Measurements from ENCODE around the gene ANKDD1B. TPM values are rescaled to one million over a fixed set of nuclear protein-coding genes. Genes with fewer than 3 reads are reported as not detected.
"Not testable (repeated sequence)": the region's sequence is repeated elsewhere in the genome, so short reads cannot be mapped to it uniquely, and the experiment has no call there.

The ANKDD1B gene
- total RNA-seq, 4 donors from 2014 or later, result 0.45 to 2.2 (median 1.8) TPM

DNA sequence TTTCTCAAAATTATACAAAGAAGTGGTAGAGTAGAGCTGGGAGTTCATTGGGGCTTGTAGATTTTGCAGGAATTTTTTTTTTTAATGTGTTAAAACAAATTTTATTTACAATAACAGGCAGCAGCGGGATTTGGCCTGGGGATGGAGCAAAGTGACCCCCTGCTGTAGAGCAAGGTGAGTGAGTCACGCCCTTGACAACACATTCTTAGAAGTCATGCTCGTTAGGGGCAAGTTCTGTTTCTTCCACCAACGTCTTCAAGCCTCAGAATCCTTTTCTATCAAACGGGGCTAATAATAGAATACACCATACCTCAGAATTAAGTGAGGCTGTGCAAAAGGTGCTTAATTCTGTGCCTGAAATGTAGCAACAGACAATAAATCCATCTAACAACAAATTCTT is 1.1 kb upstream of the ANKDD1B start:
- DNase-seq (ENCODE audit: low spot score in 2 of 2), result no peak
- no peaks in the 10 kb centered on the region for H3K27me3 ChIP-seq
- no peaks in the 10 kb centered on the region for H3K9me3 ChIP-seq
- H3K4me3 ChIP-seq, result no peak overlapping the region
- no peak for TF ChIP-seq EP300 (IDR thresholded peaks at IDR 0.05)
- TF ChIP-seq, protein P1, sequence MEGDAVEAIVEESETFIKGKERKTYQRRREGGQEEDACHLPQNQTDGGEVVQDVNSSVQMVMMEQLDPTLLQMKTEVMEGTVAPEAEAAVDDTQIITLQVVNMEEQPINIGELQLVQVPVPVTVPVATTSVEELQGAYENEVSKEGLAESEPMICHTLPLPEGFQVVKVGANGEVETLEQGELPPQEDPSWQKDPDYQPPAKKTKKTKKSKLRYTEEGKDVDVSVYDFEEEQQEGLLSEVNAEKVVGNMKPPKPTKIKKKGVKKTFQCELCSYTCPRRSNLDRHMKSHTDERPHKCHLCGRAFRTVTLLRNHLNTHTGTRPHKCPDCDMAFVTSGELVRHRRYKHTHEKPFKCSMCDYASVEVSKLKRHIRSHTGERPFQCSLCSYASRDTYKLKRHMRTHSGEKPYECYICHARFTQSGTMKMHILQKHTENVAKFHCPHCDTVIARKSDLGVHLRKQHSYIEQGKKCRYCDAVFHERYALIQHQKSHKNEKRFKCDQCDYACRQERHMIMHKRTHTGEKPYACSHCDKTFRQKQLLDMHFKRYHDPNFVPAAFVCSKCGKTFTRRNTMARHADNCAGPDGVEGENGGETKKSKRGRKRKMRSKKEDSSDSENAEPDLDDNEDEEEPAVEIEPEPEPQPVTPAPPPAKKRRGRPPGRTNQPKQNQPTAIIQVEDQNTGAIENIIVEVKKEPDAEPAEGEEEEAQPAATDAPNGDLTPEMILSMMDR (IDR thresholded peaks at IDR 0.05), result no peak
- no peak for TF ChIP-seq POLR2AphosphoS5 (IDR thresholded peaks at IDR 0.05)
- TF ChIP-seq POLR2A (IDR thresholded peaks at IDR 0.05), result no peak
- WGBS, result 89% methylated on average over 5 of the region's 5 CpGs
- no peak overlapping the region for H3K27ac ChIP-seq
- H3K36me3 ChIP-seq, result no peaks in the 10 kb centered on the region
- H3K4me1 ChIP-seq, result peaks cover 20% of the 10 kb centered on the region

DNA sequence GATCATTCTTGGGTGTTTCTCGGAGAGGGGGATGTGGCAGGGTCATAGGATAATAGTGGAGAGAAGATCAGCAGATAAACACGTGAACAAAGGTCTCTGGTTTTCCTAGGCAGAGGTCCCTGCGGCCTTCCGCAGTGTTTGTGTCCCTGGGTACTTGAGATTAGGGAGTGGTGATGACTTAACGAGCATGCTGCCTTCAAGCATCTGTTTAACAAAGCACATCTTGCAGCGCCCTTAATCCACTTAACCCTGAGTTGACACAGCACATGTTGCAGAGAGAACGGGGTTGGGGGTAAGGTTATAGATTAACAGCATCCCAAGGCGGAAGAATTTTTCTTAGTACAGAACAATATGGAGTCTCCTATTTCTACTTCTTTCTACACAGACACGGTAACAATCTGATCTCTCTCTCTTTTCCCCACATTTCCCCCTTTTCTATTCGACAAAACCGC is 368 bp upstream of the ANKDD1B start:
- peaks cover 20% of the 10 kb centered on the region for H3K4me1 ChIP-seq
- not testable (repeated sequence) for H3K27ac ChIP-seq; H3K36me3 ChIP-seq; H3K27me3 ChIP-seq; DNase-seq (ENCODE audit: low spot score in 2 of 2); H3K9me3 ChIP-seq
- H3K4me3 ChIP-seq, result peak overlapping the region; percentile 75
- WGBS, result 25% methylated on average over 11 of the region's 11 CpGs

DNA sequence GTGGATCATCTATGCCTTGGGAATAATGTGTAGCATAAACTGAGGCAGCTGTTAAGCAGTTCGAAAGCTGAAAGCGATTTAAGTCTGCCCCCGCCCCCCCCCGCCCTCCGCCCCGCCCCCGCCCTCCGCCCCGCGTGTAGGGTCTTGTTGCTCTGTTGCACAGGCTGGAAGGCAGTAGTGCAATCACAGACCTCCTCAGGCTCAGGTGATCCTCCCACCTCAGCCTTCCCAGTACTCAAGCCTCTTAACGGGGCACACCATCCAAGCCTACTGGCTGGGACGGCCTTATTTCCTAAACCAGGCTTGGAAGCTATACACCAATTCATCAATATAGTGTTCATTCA is 945 bp downstream of the ANKDD1B start:
- no peak for DNase-seq (ENCODE audit: low spot score in 2 of 2)
- TF ChIP-seq, protein P1 (IDR thresholded peaks at IDR 0.05), result no peak
- TF ChIP-seq EP300 (IDR thresholded peaks at IDR 0.05) (no peak), POLR2AphosphoS5 (IDR thresholded peaks at IDR 0.05) (no peak), POLR2A (IDR thresholded peaks at IDR 0.05) (no peak)
- WGBS, result 14% methylated on average over 5 of the region's 12 CpGs
- H3K9me3 ChIP-seq, result no peaks in the 10 kb centered on the region
- no peaks in the 10 kb centered on the region for H3K36me3 ChIP-seq
- no peak overlapping the region for H3K27ac ChIP-seq
- H3K27me3 ChIP-seq, result no peaks in the 10 kb centered on the region
- peaks cover 27% of the 10 kb centered on the region for H3K4me1 ChIP-seq
- H3K4me3 ChIP-seq, result peak overlapping the region; percentile 75

DNA sequence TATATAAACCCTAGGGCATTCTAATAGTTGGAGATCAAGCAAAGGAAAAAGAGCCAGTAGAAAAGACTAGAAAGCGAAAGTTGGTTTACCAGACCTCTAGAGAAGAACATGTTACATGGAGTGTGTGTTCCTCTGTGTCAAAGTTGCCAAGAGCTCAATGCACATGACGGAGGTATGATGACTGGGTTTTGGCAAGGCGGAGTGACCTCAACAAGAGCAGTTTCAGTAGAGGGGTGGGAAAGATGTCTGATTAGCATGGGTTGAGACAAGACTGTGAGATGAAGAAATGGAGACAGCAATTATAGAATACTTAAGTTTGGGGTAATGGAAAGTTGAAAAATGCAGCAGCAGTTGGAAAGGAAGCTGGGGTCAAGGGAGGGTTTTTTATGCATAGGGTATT is 1.6 kb downstream of the ANKDD1B start:
- no peaks in the 10 kb centered on the region for H3K9me3 ChIP-seq
- 81% methylated on average over 3 of the region's 3 CpGs for WGBS
- no peaks in the 10 kb centered on the region for H3K36me3 ChIP-seq
- H3K4me3 ChIP-seq, result no peak overlapping the region
- H3K27ac ChIP-seq, result no peak overlapping the region
- H3K27me3 ChIP-seq, result no peaks in the 10 kb centered on the region
- no peak for DNase-seq (ENCODE audit: low spot score in 2 of 2)
- peaks cover 34% of the 10 kb centered on the region for H3K4me1 ChIP-seq
- TF ChIP-seq EP300 (IDR thresholded peaks at IDR 0.05), result no peak
- TF ChIP-seq, protein P1 (IDR thresholded peaks at IDR 0.05), result no peak
- TF ChIP-seq POLR2A (IDR thresholded peaks at IDR 0.05), result no peak
- TF ChIP-seq POLR2AphosphoS5 (IDR thresholded peaks at IDR 0.05), result no peak

DNA sequence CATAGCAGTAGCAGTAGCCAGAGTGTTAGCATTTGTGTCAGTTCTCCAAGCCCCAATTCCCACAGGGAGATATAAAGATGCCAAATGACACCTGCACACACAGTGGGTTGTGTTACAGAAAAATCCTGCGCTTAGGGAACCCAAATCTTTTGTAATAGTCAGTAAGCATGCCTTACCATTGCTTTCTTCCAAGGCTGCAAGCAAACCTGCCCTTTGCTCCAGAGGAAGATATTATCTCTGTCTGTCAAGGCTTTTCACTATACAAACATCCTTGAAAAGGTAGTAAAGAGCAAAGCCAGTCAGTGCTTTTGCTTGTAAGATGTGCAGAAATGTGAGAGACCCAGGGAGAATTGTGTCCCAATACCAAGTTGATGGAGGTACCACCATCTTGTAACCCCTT is 2.9 kb downstream of the ANKDD1B start:
- no peaks in the 10 kb centered on the region for H3K27me3 ChIP-seq
- TF ChIP-seq EP300 (IDR thresholded peaks at IDR 0.05), result no peak
- TF ChIP-seq POLR2A (IDR thresholded peaks at IDR 0.05), result no peak
- TF ChIP-seq, protein P1 (IDR thresholded peaks at IDR 0.05), result no peak
- no peak for TF ChIP-seq POLR2AphosphoS5 (IDR thresholded peaks at IDR 0.05)
- no peak overlapping the region for H3K4me3 ChIP-seq
- peaks cover 34% of the 10 kb centered on the region for H3K4me1 ChIP-seq
- 85% methylated on average over 1 of the region's 1 CpG for WGBS
- H3K36me3 ChIP-seq, result no peaks in the 10 kb centered on the region
- H3K27ac ChIP-seq, result no peak overlapping the region
- no peaks in the 10 kb centered on the region for H3K9me3 ChIP-seq
- no peak for DNase-seq (ENCODE audit: low spot score in 2 of 2)

DNA sequence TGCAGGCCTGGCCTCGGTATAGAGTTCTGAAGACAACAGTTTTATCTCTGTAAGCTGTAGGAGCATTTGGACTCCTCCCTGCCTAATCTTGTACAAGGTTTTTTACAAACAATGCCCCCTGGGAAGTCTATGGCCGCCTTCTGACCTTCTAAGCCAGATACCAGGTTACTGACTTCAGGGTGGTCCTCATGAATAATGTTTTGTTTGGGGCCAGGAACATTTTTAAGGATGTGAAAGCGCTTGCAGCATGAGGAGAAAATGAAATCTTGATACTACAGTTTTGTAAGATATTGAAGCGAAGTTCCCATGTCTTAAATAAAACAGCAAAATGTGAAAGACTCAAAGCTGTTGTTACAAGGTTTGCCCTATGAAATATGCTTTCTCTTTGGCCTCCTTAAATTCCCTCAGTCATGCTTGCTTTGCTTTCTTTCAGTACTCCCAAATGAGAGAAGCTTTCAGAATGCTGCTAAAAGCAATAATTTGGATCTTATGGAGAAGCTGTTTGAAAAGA is 5.2 kb downstream of the ANKDD1B start:
- no peak overlapping the region for H3K27ac ChIP-seq
- peaks cover 36% of the 10 kb centered on the region for H3K4me1 ChIP-seq
- no peaks in the 10 kb centered on the region for H3K27me3 ChIP-seq
- TF ChIP-seq, protein P1 (IDR thresholded peaks at IDR 0.05), result no peak
- no peak for TF ChIP-seq EP300 (IDR thresholded peaks at IDR 0.05)
- no peak for TF ChIP-seq POLR2AphosphoS5 (IDR thresholded peaks at IDR 0.05)
- no peak for TF ChIP-seq POLR2A (IDR thresholded peaks at IDR 0.05)
- DNase-seq (ENCODE audit: low spot score in 2 of 2), result no peak
- H3K36me3 ChIP-seq, result no peaks in the 10 kb centered on the region
- no peak overlapping the region for H3K4me3 ChIP-seq
- WGBS, result 65% methylated on average over 4 of the region's 4 CpGs
- H3K9me3 ChIP-seq, result no peaks in the 10 kb centered on the region
